ENCODE measurements around the gene CAPSL. TPM values are rescaled to one million over a fixed set of nuclear protein-coding genes. Genes with fewer than 3 reads are reported as not detected.
A peak's percentile ranks its signal among the peaks of the same experiment; 100 is the strongest.

The CAPSL gene
- total and polyA plus RNA-seq, 2 of the 8 experiments (the other 6 are each of a cell fraction or from before 2014, with no cell fraction given), result not detected

- Histone ChIP-seq H3K23me2 (ENCODE audit: low read depth, low read length) (no peaks in the 10 kb centered on the region), H3K4ac (replicated peaks; ENCODE audit: insufficient read length, low read depth, low read length) (no peak overlapping the region), H3K23ac (ENCODE audit: insufficient read length) (no peak overlapping the region), H4K5ac (ENCODE audit: insufficient read length, low read depth, low read length) (no peak overlapping the region), H3K56ac (replicated peaks; ENCODE audit: insufficient read length, low read depth, low read length) (no peak overlapping the region), H4K8ac (ENCODE audit: extremely low read depth, insufficient read depth, low read length) (no peak overlapping the region), H2AK5ac (ENCODE audit: low read depth, low read length) (no peak overlapping the region), H2BK12ac (ENCODE audit: low read depth, low read length) (no peak overlapping the region), H4K91ac (replicated peaks; ENCODE audit: insufficient read length, low read length) (no peak overlapping the region), H3K79me2 (ENCODE audit: control insufficient read depth in 1 of 2, insufficient read depth in 2 of 2, low read length in 2 of 2) (no peaks in the 10 kb centered on the region), H3K4me1 (replicated peaks in 1 of 4; ENCODE audit: control insufficient read depth in 3 of 4, insufficient read depth in 4 of 4, low read length in 3 of 4) (no peaks in the 10 kb centered on the region), H3K9ac (replicated peaks in 1 of 4; ENCODE audit: extremely low read depth in 1 of 4, low read depth in 3 of 4, low read length in 3 of 4) (no peak overlapping the region), H2BK20ac (ENCODE audit: low read length) (no peak overlapping the region), H2BK120ac (replicated peaks; ENCODE audit: low read depth, low read length) (no peak overlapping the region), H3K18ac (ENCODE audit: extremely low read depth, low read length) (no peak overlapping the region), H3K27ac (ENCODE audit: low read depth, low read length) (no peak overlapping the region), H2AFZ (ENCODE audit: low read length) (no peak overlapping the region), H2BK15ac (ENCODE audit: low read length) (no peak overlapping the region), H3K4me3 (ENCODE audit: extremely low read depth in 1 of 4, insufficient read depth in 2 of 4, low read depth in 3 of 4, low read length in 4 of 4) (no peak overlapping the region), H4K20me1 (replicated peaks in 1 of 2; ENCODE audit: control insufficient read depth in 1 of 2, insufficient read depth in 2 of 2, low read length in 2 of 2) (no peaks in the 10 kb centered on the region), H3K9me3 (ENCODE audit: insufficient read depth in 2 of 2, low read depth in 1 of 2, low read length in 1 of 2) (no peaks in the 10 kb centered on the region), H3K36me3 (ENCODE audit: control insufficient read depth in 2 of 4, insufficient read depth in 4 of 4, low read length in 3 of 4) (no peaks in the 10 kb centered on the region), H3K27me3 (replicated peaks in 1 of 4; ENCODE audit: control insufficient read depth in 3 of 4, extremely low read depth in 1 of 4, insufficient read depth in 3 of 4, low read length in 3 of 4) (no peaks in the 10 kb centered on the region), H3K79me1 (ENCODE audit: low read depth, low read length) (no peaks in the 10 kb centered on the region), H2BK5ac (ENCODE audit: low read depth, low read length) (no peak overlapping the region), H3K14ac (ENCODE audit: insufficient read length) (no peak overlapping the region), H3K4me2 (ENCODE audit: insufficient read depth in 1 of 2, low read depth in 2 of 2, low read length in 2 of 2) (no peak overlapping the region)
- WGBS, 2 experiments (ENCODE audit: extremely low coverage in 1 of 2, insufficient coverage in 1 of 2, insufficient read length in 1 of 2, insufficient replicate concordance in 2 of 2, low coverage in 1 of 2, low lambda C conversion rate in 2 of 2, missing lambda C conversion rate in 1 of 2), result 73% methylated on average over 5 of the region's 5 CpGs; no CpG with 5 or more reads in 1 of the 2 experiments
- DNase-seq (ENCODE audit: low read depth in 1 of 2, low spot score in 2 of 2) (no peak), FAIRE-seq (no peak)
- TF ChIP-seq EGR1 (IDR thresholded peaks at IDR 0.05; ENCODE audit: borderline replicate concordance, low read depth, low read length) (no peak), CEBPB (IDR thresholded peaks at IDR 0.05; ENCODE audit: low read depth, low read length) (0 out of 2 replicates have a peak, but pooled peaks have one; percentile 14)
- ChIA-PET POLR2A (ENCODE audit: partially characterized antibody) (no interaction called here), CTCF (ENCODE audit: partially characterized antibody) (no interaction called here)
These were observed 8.7 kb upstream of the CAPSL start for GRCh38 chr5:35947085-35947484.
